IMR-90 (cell line): ENCODE results near the gene CYP2D6. TPM values are rescaled to one million over a fixed set of nuclear protein-coding genes. Genes with fewer than 3 reads are reported as not detected.

Experiments
- ATAC-seq: fragments of 200-7000 bp; cut with Tn5 transposase; 2 replicates; pipeline ENCODE4 v1.9.1; 2020; ENCODE audit warnings: low read depth, mild to moderate bottlenecking, moderate library complexity
- BruUV-seq: library from RNA; stranded (reverse); fragments of 400-500 nt; replicated peaks from 2 replicates; lab custom pipeline; 2021; lab: Mats Ljungman, UMichigan
- CTCF ChIA-PET: fragments of 300-600 bp; formaldehyde crosslinking; extraction: SDS; loops from one replicate; lab custom pipeline; 2021; ENCODE audit warnings: antibody characterized with exemption; lab: Yijun Ruan, JAX
- POLR2A ChIA-PET: fragments of 300-600 bp; sonication (Branson Sonifier 250); formaldehyde crosslinking; loops from one replicate; lab custom pipeline; 2022; ENCODE audit warnings: antibody characterized with exemption; ENCODE audit not compliant: unreplicated experiment; lab: Charles Lee
- DNase-seq: peaks from one replicate; pipeline ENCODE4 v3.0.0; 2013
- H2AFZ ChIP-seq: replicated peaks from 2 replicates; pipeline ENCODE3; 2013; ENCODE audit warnings: low read length, mild to moderate bottlenecking; ENCODE audit not compliant: poor library complexity
- H2AK5ac ChIP-seq: 2 replicates; pipeline ENCODE4 v1.6.1; 2013; ENCODE audit warnings: low read depth, low read length, inconsistent platforms
- H2AK9ac ChIP-seq: replicated peaks from 2 replicates; pipeline ENCODE3; 2013; ENCODE audit warnings: mild to moderate bottlenecking, low read depth, low read length, moderate library complexity; ENCODE audit not compliant: poor library complexity
- H2BK120ac ChIP-seq: 2 replicates; pipeline ENCODE4 v1.6.1; 2013; ENCODE audit warnings: low read depth, low read length, inconsistent platforms
- H2BK15ac ChIP-seq: 3 replicates; pipeline ENCODE4 v1.6.1; 2013; ENCODE audit warnings: low read depth, low read length, inconsistent platforms
- H2BK20ac ChIP-seq: 2 replicates; pipeline ENCODE4 v1.6.1; 2013; ENCODE audit warnings: low read depth, mild to moderate bottlenecking, inconsistent platforms, low read length, moderate library complexity
- H2BK5ac ChIP-seq: 2 replicates; pipeline ENCODE4 v1.6.1; 2013; ENCODE audit warnings: mild to moderate bottlenecking, low read depth, low read length, inconsistent platforms; ENCODE audit not compliant: poor library complexity, severe bottlenecking
- H3K14ac ChIP-seq: replicated peaks from 2 replicates; pipeline ENCODE4 v1.6.1; 2013; ENCODE audit warnings: low read depth, low read length, inconsistent platforms
- H3K18ac ChIP-seq: 2 replicates; pipeline ENCODE4 v1.6.1; 2013; ENCODE audit warnings: low read depth, low read length, control low read depth
- H3K23ac ChIP-seq: 2 replicates; pipeline ENCODE4 v1.6.1; 2013; ENCODE audit warnings: low read depth, low read length, inconsistent platforms
- H3K27ac ChIP-seq: 2 replicates; pipeline ENCODE4 v1.5.1; 2013; ENCODE audit warnings: mild to moderate bottlenecking, control low read depth, low read length; ENCODE audit not compliant: insufficient read depth
- H3K27me3 ChIP-seq: 2 replicates; pipeline ENCODE4 v1.6.1; 2013; ENCODE audit warnings: low read length; ENCODE audit not compliant: control insufficient read depth, insufficient read depth
- H3K36me3 ChIP-seq: 2 replicates; pipeline ENCODE4 v1.6.1; 2013; ENCODE audit warnings: low read length, mixed read lengths; ENCODE audit not compliant: control insufficient read depth, insufficient read depth
- H3K4ac ChIP-seq: 2 replicates; pipeline ENCODE4 v1.6.1; 2013; ENCODE audit warnings: low read depth, low read length, inconsistent platforms
- H3K4me1 ChIP-seq: 2 replicates; pipeline ENCODE4 v1.6.1; 2013; ENCODE audit warnings: low read length, mixed read lengths; ENCODE audit not compliant: control insufficient read depth, insufficient read depth
- H3K4me2 ChIP-seq: 2 replicates; pipeline ENCODE4 v1.6.1; 2013; ENCODE audit warnings: low read depth, mild to moderate bottlenecking, control low read depth, low read length, moderate library complexity
- H3K4me3 ChIP-seq: 2 replicates; pipeline ENCODE4 v1.5.1; 2013; ENCODE audit warnings: low read depth, mild to moderate bottlenecking, control low read depth, low read length, moderate library complexity; ENCODE audit not compliant: insufficient read depth
- H3K56ac ChIP-seq: 2 replicates; pipeline ENCODE4 v1.6.1; 2013; ENCODE audit warnings: low read length, inconsistent platforms; ENCODE audit not compliant: insufficient read depth; ENCODE audit errors: extremely low read depth
- H3K79me1 ChIP-seq, 2 experiments: 2 replicates each; pipeline ENCODE4 v1.6.1; 2013; ENCODE audit warnings: low read length in 2 of 2, inconsistent platforms in 1 of 2, low read depth in 1 of 2
- H3K9ac ChIP-seq: 2 replicates; pipeline ENCODE4 v1.6.1; 2013; ENCODE audit warnings: low read depth, low read length, control low read depth
- H3K9me1 ChIP-seq: 2 replicates; pipeline ENCODE4 v1.6.1; 2013; ENCODE audit warnings: low read length, inconsistent platforms; ENCODE audit not compliant: insufficient read depth
- H3K9me3 ChIP-seq: 2 replicates; pipeline ENCODE4 v1.6.1; 2013; ENCODE audit warnings: low read length; ENCODE audit not compliant: control insufficient read depth, insufficient read depth
- H4K20me1 ChIP-seq: 2 replicates; pipeline ENCODE4 v1.6.1; 2013; ENCODE audit warnings: low read length, inconsistent platforms; ENCODE audit not compliant: insufficient read depth
- H4K5ac ChIP-seq: 2 replicates; pipeline ENCODE4 v1.6.1; 2013; ENCODE audit warnings: mild to moderate bottlenecking, low read depth, low read length, control low read depth
- H4K8ac ChIP-seq, 2 experiments: 2 replicates each; pipeline ENCODE4 v1.6.1; 2013; ENCODE audit warnings: low read depth in 2 of 2, low read length in 2 of 2, control low read depth in 1 of 2, inconsistent platforms in 1 of 2
- H4K91ac ChIP-seq: 2 replicates; pipeline ENCODE4 v1.6.1; 2013; ENCODE audit warnings: low read depth, low read length, inconsistent platforms; ENCODE audit not compliant: insufficient read depth
- CEBPB ChIP-seq: IDR thresholded peaks from 2 replicates; pipeline ENCODE4 v1.6.1; 2012; ENCODE audit warnings: low read depth, low read length, improper control_type of control experiment
- CHD1 ChIP-seq: IDR thresholded peaks from 2 replicates; pipeline ENCODE4 v1.6.1; 2012; ENCODE audit warnings: low read depth, low read length, improper control_type of control experiment
- CTCF ChIP-seq: conservative IDR thresholded peaks from 2 replicates; pipeline ENCODE4 v1.5.1; 2012; ENCODE audit warnings: mild to moderate bottlenecking, low read depth, low read length, improper control_type of control experiment
- RAD21 ChIP-seq: IDR thresholded peaks from 2 replicates; pipeline ENCODE4 v1.6.1; 2012; ENCODE audit warnings: low read length, improper control_type of control experiment
- USF2 ChIP-seq: fragments of 150-350 bp; IDR thresholded peaks from 2 replicates; pipeline ENCODE4 v1.6.1; 2017; ENCODE audit warnings: mild to moderate bottlenecking, antibody characterized with exemption, low read length, low read depth
- WGBS, 2 experiments: methylation state at CpG; one replicate each; pipeline versions ENCODE4 v1.1.5 to v1.1.7; 2013; ENCODE audit warnings: missing lambda C conversion rate in 2 of 2; ENCODE audit not compliant: insufficient read length in 1 of 2; ENCODE audit errors: extremely low coverage in 2 of 2; 5-methylcytosine and 5-hydroxymethylcytosine counted together
- dilution Hi-C: fragments of 300-500 bp; cut with HindIII; formaldehyde crosslinking; loops from one replicate; pipeline ENCODE4 v1.14.3; 2018; ENCODE audit warnings: low sequenced_read_pairs; ENCODE audit not compliant: unreplicated experiment
- in situ Hi-C: fragments of 300-500 bp; cut with MboI; formaldehyde crosslinking; loops from 3 replicates; pipeline ENCODE4 v1.14.3; 2019; ENCODE audit warnings: low sequenced_read_pairs, inconsistent platforms, mixed read lengths
- intact Hi-C: fragments of 100-400 bp; cut with micrococcal nuclease; formaldehyde crosslinking; loops from 2 replicates; pipeline ENCODE4 v1.10.0; 2022
- polyA plus RNA-seq, 3 experiments: library from polyadenylated mRNA; depleted of rRNA; stranded (reverse); fragments of >200 nt; gene quantifications; 2 replicates each; pipeline ENCODE4 v1.2.3, GENCODE V29; 2012; ENCODE audit warnings: low replicate concordance in 1 of 3
- total RNA-seq: library from RNA; depleted of rRNA; stranded (reverse); fragments of >200 nt; gene quantifications from 2 replicates; pipeline ENCODE4 v1.2.3, GENCODE V29; 2012

Gene CYP2D6
- total and polyA plus RNA-seq, 2 of the 4 experiments (the other 2 are of a cell fraction): under 0.01 to 0.24 TPM

- ChIA-PET POLR2A (interaction anchor here (0.6 to 0.7 kb wide), 2 partner anchors 21 to 376 kb away, joined by 3 to 5 read pairs; no protein-coding TSS in a partner anchor), CTCF (interaction anchor here (0.9 to 1.0 kb wide), 2 partner anchors 271 to 272 kb away, joined by 5 to 8 read pairs; no protein-coding TSS in a partner anchor)
- Histone ChIP-seq H2BK20ac (no peak overlapping the region), H4K8ac (no peak overlapping the region), H3K4me1 (peaks cover 8% of the 10 kb centered on the region), H3K56ac (no peak overlapping the region), H3K27ac (no peak overlapping the region), H2BK15ac (no peak overlapping the region), H2BK120ac (no peak overlapping the region), H4K5ac (no peak overlapping the region), H3K18ac (no peak overlapping the region), H2AK5ac (no peak overlapping the region), H2AFZ (peak overlapping the region; percentile 60), H3K4me3 (no peak overlapping the region), H3K36me3 (peaks cover 15% of the 10 kb centered on the region), H2BK5ac (no peak overlapping the region), H3K23ac (no peak overlapping the region), H3K4ac (no peak overlapping the region), H3K9me3 (no peaks in the 10 kb centered on the region), H4K20me1 (peaks cover 57% of the 10 kb centered on the region), H3K27me3 (no peaks in the 10 kb centered on the region), H3K9ac (no peak overlapping the region), H3K14ac (no peak overlapping the region), H2AK9ac (no peak overlapping the region), H3K4me2 (no peak overlapping the region), H4K91ac (no peak overlapping the region), H3K79me1 (peaks cover 23 to 63% of the 10 kb centered on the region in 2 experiments), H3K9me1 (peaks cover 13% of the 10 kb centered on the region; the same call in 1 of the 2 replicates)
- ATAC-seq (no peak), DNase-seq (no peak)
- no TSS peak for BruUV-seq
- TF ChIP-seq USF2: no peak
- no peak for TF ChIP-seq CTCF
- TF ChIP-seq RAD21: no peak
- no peak for TF ChIP-seq CEBPB
- no peak for TF ChIP-seq CHD1
- intact Hi-C loops (no loop called here), in situ Hi-C loops (no loop called here), dilution Hi-C loops (no loop called here)
- 100% methylated on average over 1 of the region's 6 CpGs; no CpG with 5 or more reads in 1 of the 2 experiments for WGBS, 2 experiments
These were observed 42.7 kb upstream of the CYP2D6 start for GRCh38 chr22:42173183-42173926.
